SK-N-SH (cell line): ENCODE results near the gene DAB2IP. TPM values are rescaled to one million over a fixed set of nuclear protein-coding genes. Genes with fewer than 3 reads are reported as not detected.

Source experiments
- CTCF ChIA-PET: fragments of 300-600, 350-600 bp; formaldehyde crosslinking; extraction: SDS; loops from one replicate; lab custom pipeline; 2021; lab: Yijun Ruan, JAX
- POLR2A ChIA-PET: fragments of 350-600 bp; sonication (Branson Sonifier 250); formaldehyde crosslinking; extraction: SDS; loops from one replicate; lab custom pipeline; 2020; ENCODE audit warnings: antibody characterized with exemption, inconsistent platforms; lab: Yijun Ruan, JAX
- DNase-seq: peaks from one replicate; pipeline ENCODE4 v3.0.0; 2012
- H2AFZ ChIP-seq: fragments of 200-600 bp; sonication (generic); 2 replicates; pipeline ENCODE4 v1.8.1; 2016; ENCODE audit warnings: antibody characterized with exemption, mild to moderate bottlenecking, low read depth
- H3F3A ChIP-seq: fragments of 200-600 bp; sonication (generic); replicated peaks from 2 replicates; pipeline ENCODE3; 2016; ENCODE audit warnings: antibody characterized with exemption, mild to moderate bottlenecking; ENCODE audit not compliant: insufficient read depth
- H3K27ac ChIP-seq, 2 experiments: fragments of 200-500 bp in 1 of 2; fragments of 200-600 bp in 1 of 2; sonication (Bioruptor generic) in 1 of 2; sonication (generic), shearing (Covaris generic) in 1 of 2; 2 replicates each; pipeline versions ENCODE4 v1.5.1 to v1.6.1; 2014 to 2016; ENCODE audit warnings: low read depth in 2 of 2, inconsistent platforms in 1 of 2, low read length in 1 of 2, mild to moderate bottlenecking in 1 of 2, mixed read lengths in 1 of 2
- H3K27me3 ChIP-seq: fragments of 200-600 bp; sonication (generic), shearing (Covaris generic); 2 replicates; pipeline ENCODE4 v1.6.1; 2016; ENCODE audit warnings: mixed run types; ENCODE audit not compliant: insufficient read depth
- H3K36me3 ChIP-seq, 2 experiments: fragments of 200-500 bp in 1 of 2; fragments of 200-600 bp in 1 of 2; sonication (Bioruptor generic) in 1 of 2; sonication (generic) in 1 of 2; replicated peaks in 1 of 2; 2 replicates each; pipeline versions ENCODE3 to v1.5.1; 2014 to 2016; ENCODE audit warnings: low read length in 1 of 2, mild to moderate bottlenecking in 1 of 2; ENCODE audit not compliant: insufficient read depth in 2 of 2, control insufficient read depth in 1 of 2
- H3K4me1 ChIP-seq, 2 experiments: fragments of 200-500 bp in 1 of 2; fragments of 200-600 bp in 1 of 2; sonication (Bioruptor generic) in 1 of 2; sonication (generic), shearing (Covaris generic) in 1 of 2; 2 replicates each; pipeline versions ENCODE4 v1.5.1 to v1.6.1; 2014 to 2016; ENCODE audit warnings: low read depth in 1 of 2, low read length in 1 of 2, mixed run types in 1 of 2; ENCODE audit not compliant: insufficient read depth in 2 of 2, control insufficient read depth in 1 of 2
- H3K4me2 ChIP-seq: fragments of 200-600 bp; sonication (generic), shearing (Covaris generic); 2 replicates; pipeline ENCODE4 v1.6.1; 2017; ENCODE audit warnings: mixed run types
- H3K4me3 ChIP-seq, 2 experiments: fragments of 200-500 bp in 1 of 2; fragments of 200-600 bp in 1 of 2; sonication (Bioruptor generic) in 1 of 2; sonication (generic), shearing (Covaris generic) in 1 of 2; 2 replicates each; pipeline versions ENCODE4 v1.5.1 to v1.8.1; 2014 to 2016; ENCODE audit warnings: low read depth in 2 of 2, inconsistent platforms in 1 of 2, low read length in 1 of 2, mild to moderate bottlenecking in 1 of 2, mixed read lengths in 1 of 2, moderate library complexity in 1 of 2
- H3K79me2 ChIP-seq: fragments of 200-600 bp; sonication (generic); 2 replicates; pipeline ENCODE4 v1.8.1; 2017; ENCODE audit warnings: mild to moderate bottlenecking; ENCODE audit not compliant: insufficient read depth
- H3K9ac ChIP-seq: fragments of 200-600 bp; sonication (generic); 2 replicates; pipeline ENCODE4 v1.6.1; 2017; ENCODE audit warnings: mixed run types
- H3K9me2 ChIP-seq: fragments of 200-600 bp; sonication (generic); 2 replicates; pipeline ENCODE4 v1.6.1; 2017; ENCODE audit warnings: mixed run types
- H3K9me3 ChIP-seq: fragments of 200-600 bp; sonication (generic); 2 replicates; pipeline ENCODE4 v1.6.1; 2017; ENCODE audit warnings: mixed run types, mild to moderate bottlenecking, moderate library complexity
- H4K20me1 ChIP-seq: fragments of 200-600 bp; sonication (generic); 2 replicates; pipeline ENCODE4 v1.6.1; 2017; ENCODE audit warnings: mild to moderate bottlenecking, mixed run types; ENCODE audit not compliant: insufficient read depth
- ELF1 ChIP-seq: IDR thresholded peaks from 2 replicates; pipeline ENCODE4 v1.4.0; 2012
- FOSL2 ChIP-seq: IDR thresholded peaks from 2 replicates; pipeline ENCODE4 v1.4.0; 2012; ENCODE audit warnings: low read depth, mild to moderate bottlenecking, moderate library complexity, borderline replicate concordance
- NFIC ChIP-seq: IDR thresholded peaks from 2 replicates; pipeline ENCODE4 v1.4.0; 2012; ENCODE audit warnings: borderline replicate concordance
- NRF1 ChIP-seq: IDR thresholded peaks from 2 replicates; pipeline ENCODE4 v1.6.1; 2012; ENCODE audit warnings: low read depth, mild to moderate bottlenecking, low read length
- POLR2AphosphoS5 ChIP-seq: IDR thresholded peaks from 2 replicates; pipeline ENCODE4 v1.6.1; 2012; ENCODE audit warnings: low read depth, low read length
- RAD21 ChIP-seq: IDR thresholded peaks from 2 replicates; pipeline ENCODE4 v1.6.1; 2012; ENCODE audit warnings: mild to moderate bottlenecking, low read length
- SIN3A ChIP-seq: IDR thresholded peaks from 2 replicates; pipeline ENCODE4 v1.6.1; 2012; ENCODE audit warnings: low read depth, mild to moderate bottlenecking, low read length, moderate library complexity, borderline replicate concordance
- SMC3 ChIP-seq: IDR thresholded peaks from 2 replicates; pipeline ENCODE4 v1.6.1; 2012; ENCODE audit warnings: low read depth, low read length, improper control_type of control experiment
- TAF1 ChIP-seq: IDR thresholded peaks from 2 replicates; pipeline ENCODE4 v1.6.1; 2012; ENCODE audit warnings: low read depth, mild to moderate bottlenecking, low read length, moderate library complexity, borderline replicate concordance
- WGBS: methylation state at CpG from one replicate; pipeline ENCODE4 v1.1.6; 2017; ENCODE audit warnings: low lambda C conversion rate; 5-methylcytosine and 5-hydroxymethylcytosine counted together
- polyA plus RNA-seq, 3 experiments: library from polyadenylated mRNA; depleted of rRNA; stranded (reverse); fragments of >200 nt; gene quantifications; 2 replicates each; pipeline ENCODE4 v1.2.3, GENCODE V29; 2012
- TF ChIP-seq, protein P1 (sequence below): fragments of 200-600 bp; sonication (generic); IDR thresholded peaks from 2 replicates; pipeline ENCODE4 v1.6.1; 2017; ENCODE audit warnings: antibody characterized with exemption, mild to moderate bottlenecking, moderate library complexity
- TF ChIP-seq, protein P2 (sequence below): IDR thresholded peaks from 2 replicates; pipeline ENCODE4 v1.6.1; 2012; ENCODE audit warnings: mild to moderate bottlenecking, low read depth, low read length, moderate library complexity

Gene DAB2IP
- polyA plus RNA-seq, 1 of the 3 experiments (the other 2 are of a cell fraction) = 21.4 TPM

DNA sequence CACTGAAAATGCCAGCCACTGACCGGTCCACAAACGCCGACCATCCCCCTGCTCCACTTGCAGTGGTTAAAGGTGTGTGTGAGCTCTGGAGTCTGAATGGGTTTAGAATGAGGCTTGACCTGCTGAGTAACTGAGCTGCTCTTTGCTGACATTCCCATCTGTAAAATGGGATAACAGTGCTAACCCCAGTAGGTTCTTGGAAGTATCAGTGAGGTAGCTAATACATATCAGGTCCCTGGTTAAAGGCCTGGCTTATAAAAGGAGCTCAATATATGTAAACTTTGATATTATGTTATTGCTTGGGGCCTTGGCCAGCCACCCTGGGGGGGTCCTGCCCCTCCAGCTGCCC lies 31.1 kb upstream of the DAB2IP start (continued):
- TF ChIP-seq, protein P1, sequence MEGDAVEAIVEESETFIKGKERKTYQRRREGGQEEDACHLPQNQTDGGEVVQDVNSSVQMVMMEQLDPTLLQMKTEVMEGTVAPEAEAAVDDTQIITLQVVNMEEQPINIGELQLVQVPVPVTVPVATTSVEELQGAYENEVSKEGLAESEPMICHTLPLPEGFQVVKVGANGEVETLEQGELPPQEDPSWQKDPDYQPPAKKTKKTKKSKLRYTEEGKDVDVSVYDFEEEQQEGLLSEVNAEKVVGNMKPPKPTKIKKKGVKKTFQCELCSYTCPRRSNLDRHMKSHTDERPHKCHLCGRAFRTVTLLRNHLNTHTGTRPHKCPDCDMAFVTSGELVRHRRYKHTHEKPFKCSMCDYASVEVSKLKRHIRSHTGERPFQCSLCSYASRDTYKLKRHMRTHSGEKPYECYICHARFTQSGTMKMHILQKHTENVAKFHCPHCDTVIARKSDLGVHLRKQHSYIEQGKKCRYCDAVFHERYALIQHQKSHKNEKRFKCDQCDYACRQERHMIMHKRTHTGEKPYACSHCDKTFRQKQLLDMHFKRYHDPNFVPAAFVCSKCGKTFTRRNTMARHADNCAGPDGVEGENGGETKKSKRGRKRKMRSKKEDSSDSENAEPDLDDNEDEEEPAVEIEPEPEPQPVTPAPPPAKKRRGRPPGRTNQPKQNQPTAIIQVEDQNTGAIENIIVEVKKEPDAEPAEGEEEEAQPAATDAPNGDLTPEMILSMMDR = no peak
- TF ChIP-seq POLR2AphosphoS5 (no peak), NRF1 (no peak), SIN3A (no peak)
- TF ChIP-seq, protein P2, sequence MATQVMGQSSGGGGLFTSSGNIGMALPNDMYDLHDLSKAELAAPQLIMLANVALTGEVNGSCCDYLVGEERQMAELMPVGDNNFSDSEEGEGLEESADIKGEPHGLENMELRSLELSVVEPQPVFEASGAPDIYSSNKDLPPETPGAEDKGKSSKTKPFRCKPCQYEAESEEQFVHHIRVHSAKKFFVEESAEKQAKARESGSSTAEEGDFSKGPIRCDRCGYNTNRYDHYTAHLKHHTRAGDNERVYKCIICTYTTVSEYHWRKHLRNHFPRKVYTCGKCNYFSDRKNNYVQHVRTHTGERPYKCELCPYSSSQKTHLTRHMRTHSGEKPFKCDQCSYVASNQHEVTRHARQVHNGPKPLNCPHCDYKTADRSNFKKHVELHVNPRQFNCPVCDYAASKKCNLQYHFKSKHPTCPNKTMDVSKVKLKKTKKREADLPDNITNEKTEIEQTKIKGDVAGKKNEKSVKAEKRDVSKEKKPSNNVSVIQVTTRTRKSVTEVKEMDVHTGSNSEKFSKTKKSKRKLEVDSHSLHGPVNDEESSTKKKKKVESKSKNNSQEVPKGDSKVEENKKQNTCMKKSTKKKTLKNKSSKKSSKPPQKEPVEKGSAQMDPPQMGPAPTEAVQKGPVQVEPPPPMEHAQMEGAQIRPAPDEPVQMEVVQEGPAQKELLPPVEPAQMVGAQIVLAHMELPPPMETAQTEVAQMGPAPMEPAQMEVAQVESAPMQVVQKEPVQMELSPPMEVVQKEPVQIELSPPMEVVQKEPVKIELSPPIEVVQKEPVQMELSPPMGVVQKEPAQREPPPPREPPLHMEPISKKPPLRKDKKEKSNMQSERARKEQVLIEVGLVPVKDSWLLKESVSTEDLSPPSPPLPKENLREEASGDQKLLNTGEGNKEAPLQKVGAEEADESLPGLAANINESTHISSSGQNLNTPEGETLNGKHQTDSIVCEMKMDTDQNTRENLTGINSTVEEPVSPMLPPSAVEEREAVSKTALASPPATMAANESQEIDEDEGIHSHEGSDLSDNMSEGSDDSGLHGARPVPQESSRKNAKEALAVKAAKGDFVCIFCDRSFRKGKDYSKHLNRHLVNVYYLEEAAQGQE = no peak

DNA sequence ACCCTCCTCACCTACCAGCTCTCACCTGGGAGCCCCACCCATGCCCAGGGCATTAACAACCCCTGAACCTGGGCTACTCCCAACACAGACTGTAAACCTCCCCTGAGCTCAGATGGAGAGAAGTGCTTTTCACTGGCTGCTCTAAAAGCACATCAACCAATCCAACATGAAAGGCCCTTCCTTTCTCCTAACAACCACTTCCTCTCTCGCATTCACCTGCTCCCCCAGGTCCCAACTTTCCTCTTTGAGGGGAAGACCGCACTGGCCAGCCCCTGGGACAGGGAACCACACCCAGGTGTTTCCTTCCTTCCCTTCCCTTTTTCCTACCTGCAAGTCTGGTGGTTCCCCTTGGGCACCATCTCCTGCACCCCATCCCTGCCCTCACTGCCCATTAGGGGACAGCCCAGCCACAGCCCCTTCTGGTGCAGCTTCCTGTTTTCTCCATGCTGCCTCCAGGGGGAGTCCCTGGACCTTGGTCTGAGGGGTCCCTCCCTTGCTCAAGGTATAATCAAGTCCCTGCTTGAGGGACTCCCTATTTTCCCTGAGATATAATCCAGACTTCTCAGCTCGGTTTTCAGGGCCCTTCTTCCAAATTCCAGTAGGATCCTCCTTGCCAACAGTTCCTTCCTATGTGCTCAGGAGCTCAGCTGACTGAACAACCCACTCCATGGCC lies 30.5 kb upstream of the DAB2IP start:
- peak; percentile 79 for DNase-seq
- no peak for TF ChIP-seq TAF1
- TF ChIP-seq FOSL2 = no peak
- 0 out of 2 replicates have a peak, but pooled peaks have one; percentile 37 for TF ChIP-seq ELF1
- TF ChIP-seq, protein P1 = peak; percentile 64
- no peak for TF ChIP-seq NFIC
- no peak for TF ChIP-seq NRF1
- peak; percentile 69 for TF ChIP-seq RAD21
- peak; percentile 43; the same call in 1 of the 2 replicates for TF ChIP-seq SMC3

More for the DNA sequence above, 30.5 kb upstream of the DAB2IP start:
- whole genome bisulfite sequencing = 77% methylated on average over 3 of the region's 3 CpGs
- Histone ChIP-seq H3F3A (no peaks in the 10 kb centered on the region), H3K9ac (no peak overlapping the region), H3K4me3 (no peak overlapping the region; a peak in 1 of 4 replicates), H3K36me3 (no peaks in the 10 kb centered on the region), H2AFZ (no peak overlapping the region), H3K4me2 (no peak overlapping the region), H3K4me1 (peaks cover 0 to 21% of the 10 kb centered on the region in 2 experiments; a peak in 1 of 4 replicates), H3K79me2 (no peaks in the 10 kb centered on the region), H3K9me2 (no peaks in the 10 kb centered on the region), H3K27me3 (no peaks in the 10 kb centered on the region), H4K20me1 (no peaks in the 10 kb centered on the region), H3K9me3 (no peaks in the 10 kb centered on the region), H3K27ac (no peak overlapping the region)
- ChIA-PET CTCF (interaction anchor here (0.6 to 3.6 kb wide), 35 partner anchors 9 to 445 kb away, joined by 3 to 31 read pairs (median 4); no protein-coding TSS in a partner anchor), POLR2A (interaction anchor here (1.1 kb wide), 1 partner anchor 17 kb away, joined by 3 read pairs; no protein-coding TSS in a partner anchor)
